GM23338 (cell line): ENCODE measurements around the gene ASCL2. TPM values are rescaled to one million over a fixed set of nuclear protein-coding genes. Genes with fewer than 3 reads are reported as not detected.

Experiments used
- ATAC-seq: fragments of 200-7000 bp; cut with Tn5 transposase; 3 replicates; pipeline ENCODE4 v1.9.1; 2020
- DNase-seq: peaks from one replicate; pipeline ENCODE4 v3.0.0-alpha.2; 2015; ENCODE audit warnings: low spot score
- H2AFZ ChIP-seq: fragments of 200-600 bp; sonication (generic); 2 replicates; pipeline ENCODE4 v1.8.0; 2016; ENCODE audit warnings: antibody characterized with exemption, mild to moderate bottlenecking, moderate library complexity
- H3F3A ChIP-seq: fragments of 200-600 bp; sonication (generic); replicated peaks from 2 replicates; pipeline ENCODE4 v1.8.0; 2017; ENCODE audit warnings: antibody characterized with exemption, mixed run types, low read depth
- H3K27ac ChIP-seq: fragments of 200-600 bp; sonication (generic); 2 replicates; pipeline ENCODE4 v1.6.1; 2016; ENCODE audit warnings: low read depth
- H3K27me3 ChIP-seq: fragments of 200-600 bp; sonication (generic); 2 replicates; pipeline ENCODE4 v1.8.0; 2016; ENCODE audit warnings: mild to moderate bottlenecking, mixed run types, moderate library complexity; ENCODE audit not compliant: insufficient read depth
- H3K36me3 ChIP-seq: fragments of 200-600 bp; sonication (generic); 2 replicates; pipeline ENCODE4 v1.8.0; 2016; ENCODE audit warnings: mild to moderate bottlenecking; ENCODE audit not compliant: insufficient read depth
- H3K4me1 ChIP-seq: fragments of 200-600 bp; sonication (generic); 2 replicates; pipeline ENCODE4 v1.8.0; 2016; ENCODE audit warnings: mild to moderate bottlenecking, moderate library complexity; ENCODE audit not compliant: insufficient read depth
- H3K4me2 ChIP-seq: fragments of 200-600 bp; sonication (generic); 2 replicates; pipeline ENCODE4 v1.7.1; 2017; ENCODE audit warnings: mixed run types
- H3K4me3 ChIP-seq: fragments of 200-600 bp; sonication (generic); 2 replicates; pipeline ENCODE4 v1.6.1; 2016; ENCODE audit warnings: mixed run types
- H3K79me2 ChIP-seq: fragments of 200-600 bp; sonication (generic); replicated peaks from 2 replicates; pipeline ENCODE4 v1.8.0; 2017; ENCODE audit warnings: mild to moderate bottlenecking; ENCODE audit not compliant: insufficient read depth
- H3K9me2 ChIP-seq: fragments of 200-600 bp; sonication (generic); 2 replicates; pipeline ENCODE4 v1.8.0; 2017; ENCODE audit not compliant: insufficient read depth
- H4K20me1 ChIP-seq: fragments of 200-600 bp; sonication (generic); replicated peaks from 2 replicates; pipeline ENCODE4 v1.8.0; 2017; ENCODE audit warnings: mild to moderate bottlenecking; ENCODE audit not compliant: insufficient read depth
- H3K27ac Mint-ChIP-seq: 2 replicates; pipeline ENCODE4 v1.8.0; 2020; ENCODE audit warnings: inconsistent platforms, mild to moderate bottlenecking, moderate library complexity, mixed read lengths
- H3K27me3 Mint-ChIP-seq: 3 replicates; pipeline ENCODE4 v1.8.0; 2022; ENCODE audit warnings: low read depth, mild to moderate bottlenecking, moderate library complexity, mixed read lengths, inconsistent platforms; ENCODE audit not compliant: insufficient read depth, poor library complexity
- H3K36me3 Mint-ChIP-seq: 3 replicates; pipeline ENCODE4 v1.8.0; 2021; ENCODE audit warnings: low read depth, mild to moderate bottlenecking, inconsistent platforms, moderate library complexity, mixed read lengths
- H3K4me1 Mint-ChIP-seq: 3 replicates; pipeline ENCODE4 v1.8.0; 2020; ENCODE audit warnings: mild to moderate bottlenecking, inconsistent platforms, mixed read lengths
- H3K4me3 Mint-ChIP-seq: 3 replicates; pipeline ENCODE4 v1.8.0; 2021; ENCODE audit warnings: moderate library complexity, mild to moderate bottlenecking, inconsistent platforms, mixed read lengths
- H3K9me3 Mint-ChIP-seq: 3 replicates; pipeline ENCODE4 v1.8.0; 2020; ENCODE audit warnings: moderate library complexity, mild to moderate bottlenecking, inconsistent platforms, mixed read lengths
- EZH2 ChIP-seq: fragments of 200-600 bp; sonication (generic); IDR thresholded peaks from one replicate; pipeline ENCODE4 v1.8.0; 2017; ENCODE audit warnings: antibody characterized with exemption, mild to moderate bottlenecking, low read depth; ENCODE audit not compliant: unreplicated experiment
- EZH2phosphoT487 ChIP-seq: fragments of 200-600 bp; sonication (generic); IDR thresholded peaks from one replicate; pipeline ENCODE4 v1.8.1; 2018; ENCODE audit warnings: antibody characterized with exemption; ENCODE audit not compliant: unreplicated experiment
- JUNB ChIP-seq: IDR thresholded peaks from one replicate; pipeline ENCODE4 v1.6.1; 2016; ENCODE audit warnings: antibody characterized with exemption; ENCODE audit not compliant: unreplicated experiment
- POLR2AphosphoS5 ChIP-seq: IDR thresholded peaks from 2 replicates; pipeline ENCODE4 v1.6.1; 2016; ENCODE audit warnings: antibody characterized with exemption, low read depth
- STAT1 ChIP-seq: IDR thresholded peaks from one replicate; pipeline ENCODE4 v1.6.1; 2016; ENCODE audit warnings: antibody characterized with exemption; ENCODE audit not compliant: unreplicated experiment
- ZNF114 ChIP-seq: fragments of 250-450 bp; sonication (Bioruptor Pico); IDR thresholded peaks from 2 replicates; pipeline ENCODE4 v1.5.0; 2020; ENCODE audit warnings: mild to moderate bottlenecking, moderate library complexity
- polyA plus RNA-seq: library from polyadenylated mRNA; unstranded; fragments of >200 nt; fragmentation: Nextera tagmentation; extraction: Ambion mirVana; gene quantifications from 2 replicates; pipeline ENCODE4 v1.2.1, GENCODE V29; 2016
- total RNA-seq: library from RNA; depleted of rRNA; stranded (reverse); fragments of >200 nt; shearing (Covaris generic); gene quantifications from 2 replicates; pipeline ENCODE4 v1.2.3, GENCODE V29; 2014
- TF ChIP-seq, protein P1 (sequence below): IDR thresholded peaks from one replicate; pipeline ENCODE4 v1.6.1; 2018; ENCODE audit warnings: antibody characterized with exemption; ENCODE audit not compliant: unreplicated experiment
- TF ChIP-seq, protein P2 (sequence below), 2 experiments: fragments of 200-600 bp in 1 of 2; sonication (generic) in 1 of 2; conservative IDR thresholded peaks; 2 replicates each; pipeline versions ENCODE4 v1.5.1 to v1.6.1; 2016 to 2017; ENCODE audit warnings: antibody characterized with exemption in 2 of 2, low read depth in 2 of 2, mild to moderate bottlenecking in 2 of 2, moderate library complexity in 1 of 2

ASCL2 gene
- total and polyA plus RNA-seq, 2 experiments from 2014 or later, result 0.57 to 1.6 TPM

DNA sequence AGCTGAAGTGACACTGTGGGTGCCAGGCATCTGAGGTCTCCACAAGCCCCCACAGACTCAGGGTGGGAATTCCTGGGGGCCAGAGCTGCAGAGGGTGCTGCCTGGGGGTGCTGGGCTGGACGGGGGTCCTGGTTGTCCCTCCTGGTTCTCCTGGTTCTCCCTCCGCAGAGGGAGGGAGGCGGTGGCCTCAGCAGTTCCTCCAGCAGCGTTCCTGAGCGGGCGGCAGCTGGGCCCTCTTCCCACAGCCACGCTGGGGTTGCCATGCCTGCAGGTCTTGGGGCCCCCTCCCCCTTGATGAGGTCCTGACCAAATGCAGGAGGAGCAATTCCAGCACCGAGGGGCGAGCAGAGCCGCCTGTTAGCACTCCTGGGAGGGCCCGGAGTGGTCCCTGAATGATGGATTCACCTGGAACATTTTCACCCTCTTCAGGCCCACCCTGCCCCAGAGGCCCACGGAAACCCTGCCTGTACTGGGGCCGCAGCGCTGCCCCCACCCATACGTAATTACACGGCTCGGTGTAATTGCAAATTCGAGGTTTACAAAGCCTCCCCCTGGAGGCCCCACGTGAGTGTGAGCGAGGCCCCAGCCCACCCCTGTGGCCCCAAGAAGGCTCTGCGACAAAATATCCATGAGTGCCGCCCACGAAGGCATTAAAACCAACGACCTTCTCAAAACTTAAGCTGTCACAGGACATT lies 30.7 kb upstream of the ASCL2 start (continued):
- TF ChIP-seq, protein P1, sequence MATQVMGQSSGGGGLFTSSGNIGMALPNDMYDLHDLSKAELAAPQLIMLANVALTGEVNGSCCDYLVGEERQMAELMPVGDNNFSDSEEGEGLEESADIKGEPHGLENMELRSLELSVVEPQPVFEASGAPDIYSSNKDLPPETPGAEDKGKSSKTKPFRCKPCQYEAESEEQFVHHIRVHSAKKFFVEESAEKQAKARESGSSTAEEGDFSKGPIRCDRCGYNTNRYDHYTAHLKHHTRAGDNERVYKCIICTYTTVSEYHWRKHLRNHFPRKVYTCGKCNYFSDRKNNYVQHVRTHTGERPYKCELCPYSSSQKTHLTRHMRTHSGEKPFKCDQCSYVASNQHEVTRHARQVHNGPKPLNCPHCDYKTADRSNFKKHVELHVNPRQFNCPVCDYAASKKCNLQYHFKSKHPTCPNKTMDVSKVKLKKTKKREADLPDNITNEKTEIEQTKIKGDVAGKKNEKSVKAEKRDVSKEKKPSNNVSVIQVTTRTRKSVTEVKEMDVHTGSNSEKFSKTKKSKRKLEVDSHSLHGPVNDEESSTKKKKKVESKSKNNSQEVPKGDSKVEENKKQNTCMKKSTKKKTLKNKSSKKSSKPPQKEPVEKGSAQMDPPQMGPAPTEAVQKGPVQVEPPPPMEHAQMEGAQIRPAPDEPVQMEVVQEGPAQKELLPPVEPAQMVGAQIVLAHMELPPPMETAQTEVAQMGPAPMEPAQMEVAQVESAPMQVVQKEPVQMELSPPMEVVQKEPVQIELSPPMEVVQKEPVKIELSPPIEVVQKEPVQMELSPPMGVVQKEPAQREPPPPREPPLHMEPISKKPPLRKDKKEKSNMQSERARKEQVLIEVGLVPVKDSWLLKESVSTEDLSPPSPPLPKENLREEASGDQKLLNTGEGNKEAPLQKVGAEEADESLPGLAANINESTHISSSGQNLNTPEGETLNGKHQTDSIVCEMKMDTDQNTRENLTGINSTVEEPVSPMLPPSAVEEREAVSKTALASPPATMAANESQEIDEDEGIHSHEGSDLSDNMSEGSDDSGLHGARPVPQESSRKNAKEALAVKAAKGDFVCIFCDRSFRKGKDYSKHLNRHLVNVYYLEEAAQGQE, result no peak
- TF ChIP-seq EZH2phosphoT487 (no peak), STAT1 (no peak), POLR2AphosphoS5 (no peak)
- TF ChIP-seq, protein P2, sequence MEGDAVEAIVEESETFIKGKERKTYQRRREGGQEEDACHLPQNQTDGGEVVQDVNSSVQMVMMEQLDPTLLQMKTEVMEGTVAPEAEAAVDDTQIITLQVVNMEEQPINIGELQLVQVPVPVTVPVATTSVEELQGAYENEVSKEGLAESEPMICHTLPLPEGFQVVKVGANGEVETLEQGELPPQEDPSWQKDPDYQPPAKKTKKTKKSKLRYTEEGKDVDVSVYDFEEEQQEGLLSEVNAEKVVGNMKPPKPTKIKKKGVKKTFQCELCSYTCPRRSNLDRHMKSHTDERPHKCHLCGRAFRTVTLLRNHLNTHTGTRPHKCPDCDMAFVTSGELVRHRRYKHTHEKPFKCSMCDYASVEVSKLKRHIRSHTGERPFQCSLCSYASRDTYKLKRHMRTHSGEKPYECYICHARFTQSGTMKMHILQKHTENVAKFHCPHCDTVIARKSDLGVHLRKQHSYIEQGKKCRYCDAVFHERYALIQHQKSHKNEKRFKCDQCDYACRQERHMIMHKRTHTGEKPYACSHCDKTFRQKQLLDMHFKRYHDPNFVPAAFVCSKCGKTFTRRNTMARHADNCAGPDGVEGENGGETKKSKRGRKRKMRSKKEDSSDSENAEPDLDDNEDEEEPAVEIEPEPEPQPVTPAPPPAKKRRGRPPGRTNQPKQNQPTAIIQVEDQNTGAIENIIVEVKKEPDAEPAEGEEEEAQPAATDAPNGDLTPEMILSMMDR (conservative IDR thresholded peaks at IDR 0.05; ENCODE audit: low read depth in 2 of 2), result no peak

DNA sequence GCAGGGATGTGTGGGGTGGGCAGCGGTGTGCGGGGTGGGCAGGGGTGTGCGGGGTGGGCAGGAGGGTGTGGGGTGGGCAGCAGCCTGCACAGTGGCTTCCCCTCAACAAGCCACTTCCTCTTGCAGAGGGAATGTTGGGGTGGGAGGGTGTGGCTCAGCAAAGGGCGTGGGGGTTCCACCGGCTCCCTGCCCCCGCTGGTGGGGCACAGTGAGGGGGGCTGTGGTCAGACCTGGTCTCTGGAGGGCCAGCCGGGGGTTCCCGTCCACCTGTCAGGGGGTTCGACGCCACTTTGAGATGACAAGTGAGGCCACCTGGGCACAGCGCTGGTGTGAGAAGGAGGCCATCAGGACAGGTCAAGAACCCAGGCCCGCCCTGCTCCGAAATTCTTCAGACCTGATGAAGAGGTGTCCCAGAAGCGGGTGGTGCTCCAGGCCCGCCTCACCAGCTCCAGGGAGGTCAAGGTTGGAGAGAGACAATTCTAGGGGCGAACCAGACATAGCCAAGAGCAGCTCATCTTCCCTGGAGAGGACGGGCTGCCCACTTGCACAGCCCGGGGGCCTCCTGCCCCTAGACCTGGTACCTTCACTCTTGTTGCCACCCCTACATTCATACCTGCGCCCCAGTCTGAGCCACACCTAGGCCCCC lies 30.0 kb upstream of the ASCL2 start:
- ATAC-seq, result no peak
- Mint-ChIP-seq H3K27me3 (peaks cover 6% of the 10 kb centered on the region), H3K4me3 (no peak overlapping the region)

More for the DNA sequence above, 30.0 kb upstream of the ASCL2 start:
- no peaks in the 10 kb centered on the region for H3K9me3 Mint-ChIP-seq
- no peak for DNase-seq
- TF ChIP-seq, protein P1, result no peak
- TF ChIP-seq EZH2, result no peak
- no peak for TF ChIP-seq STAT1
- no peak for TF ChIP-seq EZH2phosphoT487
- no peak for TF ChIP-seq ZNF114 (CRISPR knock-in tag)
- TF ChIP-seq JUNB, result no peak
- TF ChIP-seq, protein P2 (conservative IDR thresholded peaks at IDR 0.05; ENCODE audit: low read depth in 2 of 2), result no peak
- Histone ChIP-seq H3K4me1 (no peaks in the 10 kb centered on the region), H3K79me2 (no peaks in the 10 kb centered on the region), H3K36me3 (no peaks in the 10 kb centered on the region), H3F3A (no peaks in the 10 kb centered on the region), H3K9me2 (no peaks in the 10 kb centered on the region), H4K20me1 (no peaks in the 10 kb centered on the region), H3K27ac (no peak overlapping the region), H2AFZ (no peak overlapping the region), H3K27me3 (no peaks in the 10 kb centered on the region), H3K4me2 (no peak overlapping the region), H3K4me3 (no peak overlapping the region)
- no peak overlapping the region for H3K27ac Mint-ChIP-seq
- H3K4me1 Mint-ChIP-seq, result no peaks in the 10 kb centered on the region
- no peaks in the 10 kb centered on the region for H3K36me3 Mint-ChIP-seq
